ENCODE data around the gene CHMP6.

GRCh38 chr17:81025741-81026129 is 34.1 kb downstream of the CHMP6 start:
- no peak for TF ChIP-seq CTCF (conservative IDR thresholded peaks at IDR 0.05; ENCODE audit: low read length)
- TF ChIP-seq EZH2phosphoT487 (IDR thresholded peaks at IDR 0.05; ENCODE audit: borderline replicate concordance, low read depth, low read length): no peak

All from OCI-LY7 (cell line).